Measurements from ENCODE around the gene JPT1. TPM values are rescaled to one million over a fixed set of nuclear protein-coding genes. Genes with fewer than 3 reads are reported as not detected.

The JPT1 gene
- total and polyA plus RNA-seq, 2 experiments from 2014 or later = 278 to 903 TPM

DNA sequence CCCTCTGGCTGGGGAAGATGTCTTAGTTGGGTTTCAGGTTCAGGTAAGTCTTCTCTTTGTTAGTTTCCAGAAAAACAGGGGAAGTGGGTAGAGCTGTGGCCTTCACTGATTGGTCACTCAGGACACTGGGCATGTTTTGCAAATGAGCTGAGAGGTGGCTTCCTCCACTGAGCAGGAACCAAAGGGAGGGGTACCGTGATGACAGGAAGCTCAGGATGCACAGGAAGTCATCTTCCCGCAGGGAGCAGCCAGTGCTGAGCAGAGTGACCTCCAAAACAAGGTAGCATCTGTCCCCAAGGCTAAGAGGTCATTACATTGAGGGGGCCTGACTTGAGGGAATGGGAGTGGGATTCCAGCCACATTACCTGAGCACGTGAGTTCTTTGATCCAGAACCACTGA, 28.3 kb downstream of the JPT1 start:
- 0 out of 2 replicates have a peak, but pooled peaks cover 4% of the 10 kb centered on the region for H3K9me2 ChIP-seq (ENCODE audit: insufficient read depth)
- no peak overlapping the region for H2AFZ ChIP-seq
- H3K4me2 ChIP-seq = peak overlapping the region; percentile 10; the same call in 1 of the 2 replicates
- DNase-seq (ENCODE audit: low spot score) = peak; percentile 43
- peak; percentile 6; the same call in 2 of the 3 replicates for ATAC-seq
- no peaks in the 10 kb centered on the region; the same call in 2 of the 3 replicates for H3K9me3 Mint-ChIP-seq
- peaks cover 28% of the 10 kb centered on the region for H3F3A ChIP-seq (replicated peaks; ENCODE audit: low read depth)
- H3K27me3 ChIP-seq (ENCODE audit: insufficient read depth) = no peaks in the 10 kb centered on the region
- H3K79me2 ChIP-seq (replicated peaks; ENCODE audit: insufficient read depth) = peaks cover 7% of the 10 kb centered on the region
- TF ChIP-seq, protein P1, sequence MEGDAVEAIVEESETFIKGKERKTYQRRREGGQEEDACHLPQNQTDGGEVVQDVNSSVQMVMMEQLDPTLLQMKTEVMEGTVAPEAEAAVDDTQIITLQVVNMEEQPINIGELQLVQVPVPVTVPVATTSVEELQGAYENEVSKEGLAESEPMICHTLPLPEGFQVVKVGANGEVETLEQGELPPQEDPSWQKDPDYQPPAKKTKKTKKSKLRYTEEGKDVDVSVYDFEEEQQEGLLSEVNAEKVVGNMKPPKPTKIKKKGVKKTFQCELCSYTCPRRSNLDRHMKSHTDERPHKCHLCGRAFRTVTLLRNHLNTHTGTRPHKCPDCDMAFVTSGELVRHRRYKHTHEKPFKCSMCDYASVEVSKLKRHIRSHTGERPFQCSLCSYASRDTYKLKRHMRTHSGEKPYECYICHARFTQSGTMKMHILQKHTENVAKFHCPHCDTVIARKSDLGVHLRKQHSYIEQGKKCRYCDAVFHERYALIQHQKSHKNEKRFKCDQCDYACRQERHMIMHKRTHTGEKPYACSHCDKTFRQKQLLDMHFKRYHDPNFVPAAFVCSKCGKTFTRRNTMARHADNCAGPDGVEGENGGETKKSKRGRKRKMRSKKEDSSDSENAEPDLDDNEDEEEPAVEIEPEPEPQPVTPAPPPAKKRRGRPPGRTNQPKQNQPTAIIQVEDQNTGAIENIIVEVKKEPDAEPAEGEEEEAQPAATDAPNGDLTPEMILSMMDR (conservative IDR thresholded peaks at IDR 0.05; ENCODE audit: low read depth in 2 of 2) = no peak
- TF ChIP-seq, protein P2, sequence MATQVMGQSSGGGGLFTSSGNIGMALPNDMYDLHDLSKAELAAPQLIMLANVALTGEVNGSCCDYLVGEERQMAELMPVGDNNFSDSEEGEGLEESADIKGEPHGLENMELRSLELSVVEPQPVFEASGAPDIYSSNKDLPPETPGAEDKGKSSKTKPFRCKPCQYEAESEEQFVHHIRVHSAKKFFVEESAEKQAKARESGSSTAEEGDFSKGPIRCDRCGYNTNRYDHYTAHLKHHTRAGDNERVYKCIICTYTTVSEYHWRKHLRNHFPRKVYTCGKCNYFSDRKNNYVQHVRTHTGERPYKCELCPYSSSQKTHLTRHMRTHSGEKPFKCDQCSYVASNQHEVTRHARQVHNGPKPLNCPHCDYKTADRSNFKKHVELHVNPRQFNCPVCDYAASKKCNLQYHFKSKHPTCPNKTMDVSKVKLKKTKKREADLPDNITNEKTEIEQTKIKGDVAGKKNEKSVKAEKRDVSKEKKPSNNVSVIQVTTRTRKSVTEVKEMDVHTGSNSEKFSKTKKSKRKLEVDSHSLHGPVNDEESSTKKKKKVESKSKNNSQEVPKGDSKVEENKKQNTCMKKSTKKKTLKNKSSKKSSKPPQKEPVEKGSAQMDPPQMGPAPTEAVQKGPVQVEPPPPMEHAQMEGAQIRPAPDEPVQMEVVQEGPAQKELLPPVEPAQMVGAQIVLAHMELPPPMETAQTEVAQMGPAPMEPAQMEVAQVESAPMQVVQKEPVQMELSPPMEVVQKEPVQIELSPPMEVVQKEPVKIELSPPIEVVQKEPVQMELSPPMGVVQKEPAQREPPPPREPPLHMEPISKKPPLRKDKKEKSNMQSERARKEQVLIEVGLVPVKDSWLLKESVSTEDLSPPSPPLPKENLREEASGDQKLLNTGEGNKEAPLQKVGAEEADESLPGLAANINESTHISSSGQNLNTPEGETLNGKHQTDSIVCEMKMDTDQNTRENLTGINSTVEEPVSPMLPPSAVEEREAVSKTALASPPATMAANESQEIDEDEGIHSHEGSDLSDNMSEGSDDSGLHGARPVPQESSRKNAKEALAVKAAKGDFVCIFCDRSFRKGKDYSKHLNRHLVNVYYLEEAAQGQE (IDR thresholded peaks at IDR 0.05; ENCODE audit: unreplicated experiment) = no peak
- TF ChIP-seq EZH2phosphoT487 (IDR thresholded peaks at IDR 0.05; ENCODE audit: unreplicated experiment) (no peak), POLR2AphosphoS5 (IDR thresholded peaks at IDR 0.05; ENCODE audit: low read depth) (no peak)
- no peak overlapping the region for H3K4me3 ChIP-seq
- H3K27ac Mint-ChIP-seq = no peak overlapping the region
- H3K36me3 ChIP-seq (ENCODE audit: insufficient read depth) = no peaks in the 10 kb centered on the region
- H3K4me1 ChIP-seq (ENCODE audit: insufficient read depth) = peaks cover 8% of the 10 kb centered on the region
- peaks cover 11% of the 10 kb centered on the region for H3K4me1 Mint-ChIP-seq
- peaks cover 4% of the 10 kb centered on the region; the same call in 1 of the 2 replicates for H4K20me1 ChIP-seq (replicated peaks; ENCODE audit: insufficient read depth)
- H3K4me3 Mint-ChIP-seq = no peak overlapping the region
- peaks cover 18% of the 10 kb centered on the region for H3K36me3 Mint-ChIP-seq (ENCODE audit: low read depth)
- no peak overlapping the region for H3K27ac ChIP-seq (ENCODE audit: low read depth)
- peaks cover 12% of the 10 kb centered on the region for H3K27me3 Mint-ChIP-seq (ENCODE audit: insufficient read depth, low read depth, poor library complexity)

DNA sequence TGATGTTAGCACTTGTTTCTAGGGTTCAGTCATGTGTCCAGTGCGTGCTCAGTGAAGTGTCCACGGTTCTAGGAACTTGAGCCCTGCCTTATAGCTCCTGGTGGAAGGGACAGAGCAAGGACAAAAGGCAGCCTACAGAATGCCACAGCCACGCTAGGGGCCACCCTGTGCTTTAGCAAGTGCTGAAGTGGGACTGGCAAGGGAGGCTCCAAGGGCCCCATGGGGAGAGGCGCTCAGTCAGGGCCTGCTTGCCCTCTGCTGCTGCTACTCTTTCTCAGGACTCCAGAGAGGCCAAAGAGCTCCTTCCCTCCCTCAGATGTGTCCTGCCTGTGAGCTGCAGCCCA, 29.5 kb downstream of the JPT1 start:
- Histone ChIP-seq H3K4me3 (no peak overlapping the region), H3K4me1 (ENCODE audit: insufficient read depth) (no peaks in the 10 kb centered on the region), H3K27me3 (ENCODE audit: insufficient read depth) (no peaks in the 10 kb centered on the region), H4K20me1 (replicated peaks; ENCODE audit: insufficient read depth) (no peaks in the 10 kb centered on the region; the same call in 1 of the 2 replicates), H3K9me2 (ENCODE audit: insufficient read depth) (0 out of 2 replicates have a peak, but pooled peaks cover 4% of the 10 kb centered on the region), H2AFZ (no peak overlapping the region), H3K4me2 (no peak overlapping the region), H3K27ac (ENCODE audit: low read depth) (no peak overlapping the region), H3K79me2 (replicated peaks; ENCODE audit: insufficient read depth) (peaks cover 3% of the 10 kb centered on the region), H3K36me3 (ENCODE audit: insufficient read depth) (no peaks in the 10 kb centered on the region), H3F3A (replicated peaks; ENCODE audit: low read depth) (peaks cover 21% of the 10 kb centered on the region)
- no peak overlapping the region for H3K4me3 Mint-ChIP-seq
- ATAC-seq (no peak), DNase-seq (ENCODE audit: low spot score) (no peak)
- H3K4me1 Mint-ChIP-seq = peaks cover 6% of the 10 kb centered on the region
- TF ChIP-seq CREB1 (CRISPR knock-in tag; IDR thresholded peaks at IDR 0.05; ENCODE audit: low read depth) (no peak), EZH2 (IDR thresholded peaks at IDR 0.05; ENCODE audit: low read depth, unreplicated experiment) (no peak), ZNF331 (CRISPR knock-in tag; IDR thresholded peaks at IDR 0.05; ENCODE audit: low read depth) (no peak), NANOG (IDR thresholded peaks at IDR 0.05; ENCODE audit: borderline replicate concordance) (no peak), JUNB (IDR thresholded peaks at IDR 0.05; ENCODE audit: unreplicated experiment) (no peak), ZNF114 (CRISPR knock-in tag; IDR thresholded peaks at IDR 0.05) (no peak), POLR2AphosphoS5 (IDR thresholded peaks at IDR 0.05; ENCODE audit: low read depth) (no peak)
- TF ChIP-seq, protein P1 (conservative IDR thresholded peaks at IDR 0.05; ENCODE audit: low read depth in 2 of 2) = no peak
- H3K27ac Mint-ChIP-seq = no peak overlapping the region
- H3K36me3 Mint-ChIP-seq (ENCODE audit: low read depth) = peaks cover 19% of the 10 kb centered on the region
- H3K27me3 Mint-ChIP-seq (ENCODE audit: insufficient read depth, low read depth, poor library complexity) = peaks cover 9% of the 10 kb centered on the region
- no peaks in the 10 kb centered on the region; the same call in 2 of the 3 replicates for H3K9me3 Mint-ChIP-seq
